Choroid plexus epithelial cell (primary cell): ENCODE results near the gene TBC1D2.
"Not testable (repeated sequence)": the region's sequence is repeated elsewhere in the genome, so short reads cannot be mapped to it uniquely, and the experiment has no call there.

Experiments
- DNase-seq: peaks from one replicate; pipeline ENCODE4 v3.0.0-alpha.2; 2010; ENCODE audit warnings: low read depth
- H3K4me3 ChIP-seq: 2 replicates; pipeline ENCODE4 v1.5.1; 2011; ENCODE audit warnings: low read depth, mild to moderate bottlenecking, control low read depth, low read length, moderate library complexity
- TF ChIP-seq, protein P1 (sequence below): conservative IDR thresholded peaks from 2 replicates; pipeline ENCODE4 v1.5.1; 2011; ENCODE audit warnings: low read depth, mild to moderate bottlenecking, control low read depth, inconsistent platforms, low read length, moderate library complexity

The TBC1D2 gene

DNA sequence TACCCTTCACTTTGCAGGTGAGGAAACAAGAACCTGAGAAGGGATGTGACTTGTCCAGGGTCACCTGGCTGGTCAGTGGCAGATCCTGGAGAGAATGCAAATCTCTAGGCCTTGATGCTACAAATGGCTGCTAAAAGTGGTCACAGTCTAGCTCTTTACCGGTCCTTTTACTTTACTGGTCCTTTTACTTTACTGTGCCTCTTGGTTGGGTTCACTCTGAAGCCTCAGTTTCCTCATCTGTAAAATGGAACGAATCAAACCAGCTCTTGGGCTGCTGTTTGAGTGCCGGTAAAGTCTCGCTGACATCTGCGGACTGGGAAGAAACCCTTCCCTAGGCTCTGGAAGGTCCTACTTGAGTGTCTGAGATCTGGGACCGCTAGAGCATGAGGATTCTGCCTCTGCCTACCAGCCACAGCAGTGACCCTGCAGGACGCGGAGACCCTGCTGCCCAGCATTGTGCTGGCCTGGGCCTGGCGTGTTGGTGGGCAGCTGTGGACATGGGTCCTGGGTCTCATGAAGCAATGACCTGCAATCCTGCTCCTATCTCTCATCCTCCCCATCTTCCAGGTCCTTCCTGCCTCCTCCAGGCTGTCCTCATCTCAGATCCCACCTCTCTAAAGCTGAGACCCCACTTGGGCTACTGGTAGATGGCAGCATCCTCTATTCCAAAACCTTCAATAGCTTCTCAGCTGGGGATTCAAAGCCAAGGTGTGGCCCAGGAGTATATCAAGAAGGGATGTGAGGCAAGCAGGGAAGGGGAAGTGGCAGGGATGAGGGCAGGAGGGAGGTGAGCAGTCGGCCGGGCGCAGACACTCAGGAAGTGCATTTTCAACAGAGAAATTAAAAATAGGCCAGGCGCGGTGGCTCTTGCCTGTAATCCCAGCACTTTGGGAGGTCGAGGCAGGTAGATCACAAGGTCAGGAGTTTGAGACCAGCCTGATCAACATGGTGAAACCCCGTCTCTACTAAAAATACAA is 76.3 kb downstream of the TBC1D2 start:
- no peak overlapping the region for H3K4me3 ChIP-seq
- TF ChIP-seq, protein P1, sequence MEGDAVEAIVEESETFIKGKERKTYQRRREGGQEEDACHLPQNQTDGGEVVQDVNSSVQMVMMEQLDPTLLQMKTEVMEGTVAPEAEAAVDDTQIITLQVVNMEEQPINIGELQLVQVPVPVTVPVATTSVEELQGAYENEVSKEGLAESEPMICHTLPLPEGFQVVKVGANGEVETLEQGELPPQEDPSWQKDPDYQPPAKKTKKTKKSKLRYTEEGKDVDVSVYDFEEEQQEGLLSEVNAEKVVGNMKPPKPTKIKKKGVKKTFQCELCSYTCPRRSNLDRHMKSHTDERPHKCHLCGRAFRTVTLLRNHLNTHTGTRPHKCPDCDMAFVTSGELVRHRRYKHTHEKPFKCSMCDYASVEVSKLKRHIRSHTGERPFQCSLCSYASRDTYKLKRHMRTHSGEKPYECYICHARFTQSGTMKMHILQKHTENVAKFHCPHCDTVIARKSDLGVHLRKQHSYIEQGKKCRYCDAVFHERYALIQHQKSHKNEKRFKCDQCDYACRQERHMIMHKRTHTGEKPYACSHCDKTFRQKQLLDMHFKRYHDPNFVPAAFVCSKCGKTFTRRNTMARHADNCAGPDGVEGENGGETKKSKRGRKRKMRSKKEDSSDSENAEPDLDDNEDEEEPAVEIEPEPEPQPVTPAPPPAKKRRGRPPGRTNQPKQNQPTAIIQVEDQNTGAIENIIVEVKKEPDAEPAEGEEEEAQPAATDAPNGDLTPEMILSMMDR, result no peak
- DNase-seq, result no peak

DNA sequence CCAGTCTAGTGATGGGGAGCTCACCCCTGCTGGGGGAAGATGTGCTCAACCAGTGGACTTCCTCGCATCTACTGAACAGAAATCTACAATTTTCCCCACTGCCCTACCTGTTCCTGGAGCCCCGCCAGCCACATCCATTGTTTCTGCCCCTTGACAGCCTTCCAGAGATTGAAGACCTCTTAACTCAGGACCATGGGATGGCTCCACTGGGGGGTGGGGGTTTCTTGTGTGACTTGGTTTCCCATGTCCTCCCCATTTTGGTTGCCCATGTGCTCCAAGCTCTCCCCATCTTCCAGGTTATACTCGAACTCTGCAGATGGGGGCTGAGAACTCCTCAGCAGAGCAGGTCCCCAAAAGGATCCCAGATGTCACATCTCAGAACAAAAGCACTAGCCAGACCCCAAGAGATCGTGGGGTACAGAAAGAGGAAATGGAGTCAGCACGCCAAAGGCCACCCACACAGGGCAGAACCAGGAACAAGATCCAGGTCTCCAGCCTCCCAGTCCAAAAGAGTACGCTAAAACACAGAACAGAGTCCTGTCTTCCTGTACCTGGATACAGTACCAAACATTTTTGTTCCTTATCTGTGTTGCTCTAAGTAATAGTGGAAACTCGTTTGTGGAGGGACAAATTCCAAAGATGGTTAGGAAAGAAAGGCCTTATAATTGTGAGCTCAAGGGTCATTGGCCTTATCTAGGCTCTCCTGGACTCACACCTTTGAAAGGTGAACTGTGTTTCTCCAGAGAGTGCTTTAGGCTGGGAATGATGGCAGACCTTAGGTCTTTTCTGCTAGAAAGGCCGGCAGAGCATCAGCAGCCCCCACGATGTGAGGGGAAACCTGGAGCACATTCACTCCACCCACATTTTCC is 78.8 kb downstream of the TBC1D2 start:
- no peak for DNase-seq
- no peak overlapping the region for H3K4me3 ChIP-seq
- TF ChIP-seq, protein P1, result no peak

DNA sequence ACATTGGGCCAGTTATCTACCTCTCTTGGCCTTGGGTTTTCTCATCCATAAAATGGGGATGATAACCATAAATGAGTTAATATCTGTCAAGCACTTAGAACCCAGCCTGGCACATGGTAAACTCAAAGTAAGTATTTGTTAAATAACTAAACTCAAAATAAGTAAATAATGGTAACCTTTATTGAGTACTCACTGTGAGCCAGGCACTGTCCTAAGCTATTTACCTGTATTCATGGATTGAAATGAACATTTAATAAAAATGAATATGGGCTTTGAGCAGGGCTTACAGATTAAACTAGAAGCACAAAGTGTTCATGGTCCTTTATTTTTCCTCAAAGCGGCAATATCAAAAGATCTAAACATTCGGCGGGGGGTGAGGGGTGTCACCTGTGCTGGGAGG is 79.7 kb downstream of the TBC1D2 start:
- TF ChIP-seq, protein P1, result no peak
- no peak for DNase-seq

DNA sequence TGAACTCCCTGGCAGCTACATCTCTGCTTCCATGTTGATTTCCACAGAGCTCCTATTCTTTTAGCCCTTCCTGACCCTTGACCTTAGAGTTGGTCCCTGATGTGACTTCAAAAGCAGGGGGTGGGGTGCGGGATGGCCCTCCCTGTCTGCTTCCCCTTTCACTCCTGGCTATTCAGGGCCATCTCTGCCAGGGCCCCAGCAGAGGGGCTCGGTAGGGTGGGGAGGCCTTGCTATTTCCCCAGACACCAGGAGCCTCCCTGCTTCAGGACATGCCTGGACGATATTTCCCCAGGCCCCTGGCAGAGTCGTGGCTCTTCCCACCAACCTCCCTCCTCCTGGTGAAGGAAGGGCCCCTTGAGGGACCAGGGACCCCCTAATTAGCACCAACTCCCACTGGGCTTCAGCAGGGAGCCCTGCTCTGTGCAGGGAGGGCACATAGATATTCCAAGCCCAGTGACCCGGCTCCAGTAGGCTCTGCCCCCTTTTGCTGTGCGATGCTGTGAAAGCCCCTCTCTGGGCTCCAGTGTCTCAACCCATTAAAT is 80.3 kb downstream of the TBC1D2 start:
- DNase-seq, result no peak
- TF ChIP-seq, protein P1, result no peak
- H3K4me3 ChIP-seq, result no peak overlapping the region

More for the DNA sequence above, 79.7 kb downstream of the TBC1D2 start:
- no peak overlapping the region for H3K4me3 ChIP-seq

DNA sequence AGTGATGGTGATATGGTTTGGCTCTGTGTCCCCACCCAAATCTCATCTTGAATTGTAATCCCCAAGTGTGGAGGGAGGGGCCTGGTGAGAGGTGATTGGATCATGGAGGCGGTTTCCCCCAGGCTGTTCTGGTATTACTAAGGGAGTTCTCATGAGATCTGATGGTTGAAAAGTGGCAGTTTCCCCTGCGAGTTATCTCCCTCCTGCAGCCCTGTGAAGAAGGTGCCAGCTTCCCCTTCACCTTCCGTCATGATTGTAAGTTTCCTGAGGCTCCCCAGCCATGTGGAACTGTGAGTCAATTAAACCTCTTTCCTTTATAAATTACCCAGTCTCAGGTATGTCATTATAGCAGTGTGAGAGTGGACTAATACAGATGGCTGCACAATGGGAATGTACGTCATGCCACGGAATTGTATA is 80.9 kb downstream of the TBC1D2 start:
- DNase-seq, H3K4me3 ChIP-seq: not testable (repeated sequence)

DNA sequence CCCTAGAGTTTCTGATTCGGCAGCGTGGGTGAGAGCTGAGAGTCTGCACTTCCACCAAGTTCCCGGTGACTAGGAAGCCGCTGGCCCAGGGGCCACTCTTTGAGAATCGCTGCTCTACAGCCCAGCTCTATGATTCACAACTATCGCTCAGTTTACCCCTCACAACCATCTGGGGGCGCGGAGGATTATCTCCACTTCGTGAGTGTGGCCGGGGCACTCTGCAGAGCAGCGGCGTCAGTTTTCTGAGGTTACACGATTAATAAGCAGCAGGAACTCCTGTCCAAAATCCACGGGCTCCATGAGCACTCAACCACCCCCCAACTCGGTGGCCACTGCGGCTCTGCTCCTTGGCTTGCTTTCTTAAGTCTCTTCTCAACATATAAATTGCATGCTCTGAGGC is 82.3 kb downstream of the TBC1D2 start:
- no peak overlapping the region for H3K4me3 ChIP-seq
- DNase-seq, result no peak
- TF ChIP-seq, protein P1, result no peak

DNA sequence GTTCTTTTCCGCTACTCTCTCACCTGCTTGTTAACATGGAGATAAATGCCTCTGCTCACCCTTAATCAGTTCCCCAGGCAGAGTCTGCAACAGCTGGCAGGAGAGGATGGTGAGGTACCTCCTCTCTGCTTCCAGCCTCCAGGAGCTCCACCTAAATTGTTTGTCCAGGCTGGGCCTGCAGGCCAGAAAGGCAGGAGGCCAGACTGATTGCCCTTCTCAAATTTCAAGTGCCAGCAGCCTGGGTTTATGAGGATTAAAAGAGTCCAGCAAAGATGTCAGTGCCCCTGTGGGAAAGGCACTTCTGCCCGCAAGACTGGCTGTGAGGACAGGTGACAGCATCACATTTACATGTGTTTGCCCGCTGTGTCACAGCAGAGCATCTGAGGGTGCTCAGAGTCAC is 82.8 kb downstream of the TBC1D2 start:
- H3K4me3 ChIP-seq, result no peak overlapping the region
- TF ChIP-seq, protein P1, result no peak
- no peak for DNase-seq
